ENCODE measurements around the gene FSTL5.

Gene FSTL5

GRCh38 chr4:161393602-161394001 is 770.2 kb downstream of the FSTL5 start:
- TF ChIP-seq, protein P1, sequence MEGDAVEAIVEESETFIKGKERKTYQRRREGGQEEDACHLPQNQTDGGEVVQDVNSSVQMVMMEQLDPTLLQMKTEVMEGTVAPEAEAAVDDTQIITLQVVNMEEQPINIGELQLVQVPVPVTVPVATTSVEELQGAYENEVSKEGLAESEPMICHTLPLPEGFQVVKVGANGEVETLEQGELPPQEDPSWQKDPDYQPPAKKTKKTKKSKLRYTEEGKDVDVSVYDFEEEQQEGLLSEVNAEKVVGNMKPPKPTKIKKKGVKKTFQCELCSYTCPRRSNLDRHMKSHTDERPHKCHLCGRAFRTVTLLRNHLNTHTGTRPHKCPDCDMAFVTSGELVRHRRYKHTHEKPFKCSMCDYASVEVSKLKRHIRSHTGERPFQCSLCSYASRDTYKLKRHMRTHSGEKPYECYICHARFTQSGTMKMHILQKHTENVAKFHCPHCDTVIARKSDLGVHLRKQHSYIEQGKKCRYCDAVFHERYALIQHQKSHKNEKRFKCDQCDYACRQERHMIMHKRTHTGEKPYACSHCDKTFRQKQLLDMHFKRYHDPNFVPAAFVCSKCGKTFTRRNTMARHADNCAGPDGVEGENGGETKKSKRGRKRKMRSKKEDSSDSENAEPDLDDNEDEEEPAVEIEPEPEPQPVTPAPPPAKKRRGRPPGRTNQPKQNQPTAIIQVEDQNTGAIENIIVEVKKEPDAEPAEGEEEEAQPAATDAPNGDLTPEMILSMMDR (IDR thresholded peaks at IDR 0.05; ENCODE audit: low read depth, low read length), result no peak
- no peaks in the 10 kb centered on the region for H3K27me3 ChIP-seq

GRCh38 chr4:161382655-161383054 is 781.1 kb downstream of the FSTL5 start:
- no peaks in the 10 kb centered on the region for H3K36me3 ChIP-seq
- TF ChIP-seq, protein P1 (IDR thresholded peaks at IDR 0.05; ENCODE audit: low read depth, low read length), result no peak
- H3K4me1 ChIP-seq, result no peaks in the 10 kb centered on the region
- H3K9me3 ChIP-seq, result no peaks in the 10 kb centered on the region
- DNase-seq, result no peak
- no peaks in the 10 kb centered on the region for H3K27me3 ChIP-seq
- H3K4me3 ChIP-seq (ENCODE audit: low read depth, low read length), result no peak overlapping the region

More at GRCh38 chr4:161393602-161394001, 770.2 kb downstream of the FSTL5 start:
- DNase-seq, result no peak
- Histone ChIP-seq H3K4me3 (ENCODE audit: low read depth, low read length) (no peak overlapping the region), H3K36me3 (no peaks in the 10 kb centered on the region), H3K4me1 (no peaks in the 10 kb centered on the region), H3K9me3 (no peaks in the 10 kb centered on the region)

DNA sequence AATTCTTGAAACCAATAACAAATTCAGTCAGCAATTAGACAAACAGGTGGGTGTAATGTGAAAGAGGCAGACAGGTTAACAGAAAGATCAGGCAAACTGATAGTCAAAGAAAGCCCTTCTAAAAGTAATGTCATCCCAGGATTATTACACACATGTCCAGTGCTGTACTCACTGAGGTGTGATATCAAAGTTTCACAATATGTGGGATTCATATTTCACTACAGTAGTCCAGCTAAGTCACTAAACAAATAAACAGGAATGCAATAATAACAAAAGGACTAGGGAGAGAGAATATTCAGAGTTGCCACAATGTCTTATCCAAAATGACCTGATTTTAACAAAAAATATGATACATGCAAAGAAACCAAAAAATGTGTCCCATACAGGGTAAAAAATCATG is 787.5 kb downstream of the FSTL5 start:
- no peak overlapping the region for H3K4me3 ChIP-seq (ENCODE audit: low read depth, low read length)
- no peak for DNase-seq
- no peaks in the 10 kb centered on the region for H3K4me1 ChIP-seq
- TF ChIP-seq, protein P1 (IDR thresholded peaks at IDR 0.05; ENCODE audit: low read depth, low read length), result no peak
- no peaks in the 10 kb centered on the region for H3K27me3 ChIP-seq
- no peaks in the 10 kb centered on the region for H3K9me3 ChIP-seq
- no peaks in the 10 kb centered on the region for H3K36me3 ChIP-seq

GRCh38 chr4:161364681-161365080 is 799.1 kb downstream of the FSTL5 start:
- H3K36me3 ChIP-seq, result no peaks in the 10 kb centered on the region
- TF ChIP-seq, protein P1 (IDR thresholded peaks at IDR 0.05; ENCODE audit: low read depth, low read length), result no peak

DNA sequence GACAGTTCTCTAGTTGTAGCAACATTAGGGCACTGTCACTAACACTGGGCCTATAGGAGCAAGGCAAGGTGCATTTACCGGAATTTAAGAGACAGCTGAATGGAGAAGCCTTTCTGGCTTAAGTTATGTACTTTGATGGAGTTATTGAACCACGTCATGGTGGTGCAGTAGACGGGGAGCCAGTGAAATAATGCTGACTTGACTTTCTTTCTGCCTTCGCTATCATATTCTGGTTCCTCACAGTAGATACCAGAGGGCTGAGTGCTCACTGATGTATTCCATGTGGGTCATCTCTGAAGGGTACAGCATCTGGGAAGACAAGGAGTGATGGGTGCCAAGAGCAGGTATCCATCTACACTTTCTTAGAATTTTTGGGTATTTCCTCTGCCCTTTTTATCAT is 802.8 kb downstream of the FSTL5 start:
- H3K4me3 ChIP-seq (ENCODE audit: low read depth, low read length), result no peak overlapping the region
- peaks cover 4% of the 10 kb centered on the region; the same call in 1 of the 2 replicates for H3K4me1 ChIP-seq
- no peaks in the 10 kb centered on the region for H3K9me3 ChIP-seq
- no peak for DNase-seq
- H3K36me3 ChIP-seq, result no peaks in the 10 kb centered on the region
- no peaks in the 10 kb centered on the region for H3K27me3 ChIP-seq
- TF ChIP-seq, protein P1 (IDR thresholded peaks at IDR 0.05; ENCODE audit: low read depth, low read length), result no peak

More at GRCh38 chr4:161364681-161365080, 799.1 kb downstream of the FSTL5 start:
- no peak for DNase-seq
- Histone ChIP-seq H3K27me3 (no peaks in the 10 kb centered on the region), H3K9me3 (no peaks in the 10 kb centered on the region), H3K4me3 (ENCODE audit: low read depth, low read length) (no peak overlapping the region), H3K4me1 (peaks cover 4% of the 10 kb centered on the region; the same call in 1 of the 2 replicates)

GRCh38 chr4:161359491-161359890 is 804.3 kb downstream of the FSTL5 start:
- no peak for DNase-seq
- Histone ChIP-seq H3K36me3 (no peaks in the 10 kb centered on the region), H3K4me1 (peaks cover under 1% of the 10 kb centered on the region; the same call in 1 of the 2 replicates), H3K9me3 (no peaks in the 10 kb centered on the region), H3K27me3 (no peaks in the 10 kb centered on the region), H3K4me3 (ENCODE audit: low read depth, low read length) (no peak overlapping the region)
- TF ChIP-seq, protein P1 (IDR thresholded peaks at IDR 0.05; ENCODE audit: low read depth, low read length), result no peak

All from BE2C (cell line).